Measurements from ENCODE around the gene PRKCH. TPM values are rescaled to one million over a fixed set of nuclear protein-coding genes. Genes with fewer than 3 reads are reported as not detected.

Gene PRKCH
- total and polyA plus RNA-seq, 2 of the 13 experiments (the other 11 are each of a cell fraction or from before 2014, with no cell fraction given) = 0.48 to 1.3 TPM

DNA sequence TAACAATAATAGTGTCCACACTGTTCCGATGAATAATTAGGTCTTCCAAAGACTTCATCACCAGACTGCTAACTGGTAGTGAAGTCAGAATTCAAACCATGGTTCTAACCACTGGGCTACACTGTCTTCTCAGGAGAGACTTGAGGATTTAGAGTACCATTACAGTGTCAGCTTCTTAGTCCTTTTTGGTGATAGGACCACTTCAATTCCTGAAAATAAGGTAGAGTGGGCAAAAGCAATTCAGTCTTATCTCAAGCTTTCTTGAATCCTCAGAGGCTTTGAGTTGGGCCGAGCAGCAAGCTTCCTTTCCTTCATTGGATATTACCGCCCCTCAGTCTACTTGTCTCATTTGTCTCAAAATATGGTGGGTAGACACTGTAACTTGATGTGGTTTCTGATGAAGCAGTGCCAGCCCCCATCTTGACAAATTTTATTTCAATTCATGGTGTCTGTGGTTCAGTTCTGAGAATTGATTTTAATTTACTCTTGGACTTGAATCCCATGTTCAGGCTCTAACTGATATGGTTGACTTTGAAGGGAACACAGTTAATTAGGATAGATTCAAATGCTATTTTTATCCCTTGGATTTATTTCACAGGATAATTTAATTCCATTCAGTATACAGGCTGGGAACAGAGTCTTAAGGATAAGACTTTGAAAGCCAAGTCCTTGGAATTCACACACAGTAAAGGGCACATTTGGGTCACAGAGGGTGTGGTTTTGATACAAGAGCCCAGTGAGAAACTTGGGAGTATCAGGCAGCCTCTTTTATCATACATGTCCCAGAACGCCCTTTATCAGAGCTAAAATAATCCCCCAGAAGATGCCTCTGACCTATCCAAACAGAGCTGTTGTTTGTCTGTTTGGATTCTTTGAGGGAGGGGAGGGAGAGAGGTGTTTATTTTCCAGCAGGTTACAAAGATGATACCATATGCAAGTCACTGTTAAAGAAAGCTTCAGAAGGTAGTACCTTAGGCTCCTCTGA is 167.3 kb downstream of the PRKCH start (continued):
- TF ChIP-seq ZNF331 (CRISPR knock-in tag; IDR thresholded peaks at IDR 0.05) = no peak

DNA sequence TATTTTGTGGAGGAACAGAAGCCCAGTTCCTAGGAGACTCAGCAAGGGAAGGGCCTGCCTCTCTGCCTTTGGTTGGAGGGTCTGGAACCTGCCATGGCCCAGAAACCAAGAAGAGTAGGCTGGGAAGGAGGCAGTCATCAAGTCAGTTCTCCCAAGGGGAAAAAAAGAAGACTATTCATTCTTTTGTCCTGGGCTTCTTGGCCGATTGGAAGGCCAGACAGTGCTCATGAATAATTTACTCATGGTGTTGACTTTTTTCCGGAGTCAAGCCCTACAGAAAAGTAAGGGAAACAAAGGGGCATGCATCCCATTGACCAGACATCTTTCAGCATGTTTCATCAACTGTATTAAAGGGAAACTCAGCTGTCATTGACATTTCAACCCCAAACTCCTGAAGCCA is 168.1 kb downstream of the PRKCH start:
- FAIRE-seq (peak; percentile 46), ATAC-seq (no peak; the same call in 2 of the 3 replicates), DNase-seq (ENCODE audit: low spot score) (peak; percentile 37)
- ChIA-PET CTCF (ENCODE audit: low intra/inter-chr PET ratio, low total read pairs) (no interaction called here), POLR2A (interaction anchor here (2.2 to 3.7 kb wide), 2 partner anchors 70 to 273 kb away, joined by 4 to 18 read pairs; partner anchors contain the start of gene SNAPC1)
- no TSS peak for BruUV-seq (replicated peaks)
- peaks cover 52% of the 10 kb centered on the region for H3K4me1 ChIP-seq (ENCODE audit: insufficient read depth, low read length)
- no peak overlapping the region for H3K27ac ChIP-seq (ENCODE audit: extremely low read length, insufficient read depth, low read length)
- in situ Hi-C loops (cut with HindIII; ENCODE audit: extremely low pct_ligation_motif_present, low pct_unique_long_range_greater_than_20kb) (no loop called here), intact Hi-C loops (cut with micrococcal nuclease; ENCODE audit: unreplicated experiment) (no loop called here)
- H2AFZ ChIP-seq (ENCODE audit: low read length) = peak overlapping the region; percentile 46
- WGBS (ENCODE audit: low lambda C conversion rate) = 0% methylated on average over 2 of the region's 2 CpGs
- H3K27me3 ChIP-seq (ENCODE audit: control insufficient read depth in 1 of 2, insufficient read depth in 2 of 2, low read length in 2 of 2) = no peaks in the 10 kb centered on the region
- no peaks in the 10 kb centered on the region for H3K9me3 ChIP-seq (ENCODE audit: low read length)
- no peaks in the 10 kb centered on the region for H3K79me2 ChIP-seq (ENCODE audit: insufficient read depth, low read length)
- H3K4me3 ChIP-seq (replicated peaks in 1 of 3; ENCODE audit: insufficient read depth in 1 of 3, low read depth in 2 of 3, low read length in 3 of 3) = peak overlapping the region in 1 of 3 experiments; percentile 2; a peak in 1 of 6 replicates
- H4K20me1 ChIP-seq (ENCODE audit: insufficient read depth, low read length) = no peaks in the 10 kb centered on the region
- TF ChIP-seq ZFP41 (CRISPR knock-in tag; IDR thresholded peaks at IDR 0.05; ENCODE audit: borderline replicate concordance) (no peak), ZNF382 (CRISPR knock-in tag; IDR thresholded peaks at IDR 0.05; ENCODE audit: borderline replicate concordance) (no peak), SOX6 (IDR thresholded peaks at IDR 0.05) (no peak), SOX6 (CRISPR knock-in tag; IDR thresholded peaks at IDR 0.05) (0 out of 2 replicates have a peak, but pooled peaks have one; percentile 14), HMG20A (CRISPR knock-in tag; IDR thresholded peaks at IDR 0.05; ENCODE audit: borderline replicate concordance) (peak; percentile 25; the same call in 1 of the 2 replicates), SOX13 (IDR thresholded peaks at IDR 0.05) (no peak), SOX13 (CRISPR knock-in tag; conservative IDR thresholded peaks at IDR 0.05 in 1 of 2, IDR thresholded peaks at IDR 0.05 in 1 of 2) (peak in 1 of 2 experiments; percentile 30; a peak in 1 of 4 replicates), ZNF333 (CRISPR knock-in tag; IDR thresholded peaks at IDR 0.05; ENCODE audit: borderline replicate concordance) (no peak), KLF6 (CRISPR knock-in tag; IDR thresholded peaks at IDR 0.05) (no peak), TGIF2 (CRISPR knock-in tag; IDR thresholded peaks at IDR 0.05) (no peak), ZNF350 (CRISPR knock-in tag; IDR thresholded peaks at IDR 0.05; ENCODE audit: borderline replicate concordance, low read depth) (no peak)
- TF ChIP-seq, protein P1, sequence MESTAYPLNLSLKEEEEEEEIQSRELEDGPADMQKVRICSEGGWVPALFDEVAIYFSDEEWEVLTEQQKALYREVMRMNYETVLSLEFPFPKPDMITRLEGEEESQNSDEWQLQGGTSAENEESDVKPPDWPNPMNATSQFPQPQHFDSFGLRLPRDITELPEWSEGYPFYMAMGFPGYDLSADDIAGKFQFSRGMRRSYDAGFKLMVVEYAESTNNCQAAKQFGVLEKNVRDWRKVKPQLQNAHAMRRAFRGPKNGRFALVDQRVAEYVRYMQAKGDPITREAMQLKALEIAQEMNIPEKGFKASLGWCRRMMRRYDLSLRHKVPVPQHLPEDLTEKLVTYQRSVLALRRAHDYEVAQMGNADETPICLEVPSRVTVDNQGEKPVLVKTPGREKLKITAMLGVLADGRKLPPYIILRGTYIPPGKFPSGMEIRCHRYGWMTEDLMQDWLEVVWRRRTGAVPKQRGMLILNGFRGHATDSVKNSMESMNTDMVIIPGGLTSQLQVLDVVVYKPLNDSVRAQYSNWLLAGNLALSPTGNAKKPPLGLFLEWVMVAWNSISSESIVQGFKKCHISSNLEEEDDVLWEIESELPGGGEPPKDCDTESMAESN (CRISPR knock-in tag; conservative IDR thresholded peaks at IDR 0.05) = no peak
- TF ChIP-seq, protein P2, sequence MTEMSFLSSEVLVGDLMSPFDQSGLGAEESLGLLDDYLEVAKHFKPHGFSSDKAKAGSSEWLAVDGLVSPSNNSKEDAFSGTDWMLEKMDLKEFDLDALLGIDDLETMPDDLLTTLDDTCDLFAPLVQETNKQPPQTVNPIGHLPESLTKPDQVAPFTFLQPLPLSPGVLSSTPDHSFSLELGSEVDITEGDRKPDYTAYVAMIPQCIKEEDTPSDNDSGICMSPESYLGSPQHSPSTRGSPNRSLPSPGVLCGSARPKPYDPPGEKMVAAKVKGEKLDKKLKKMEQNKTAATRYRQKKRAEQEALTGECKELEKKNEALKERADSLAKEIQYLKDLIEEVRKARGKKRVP (CRISPR knock-in tag; IDR thresholded peaks at IDR 0.05) = 0 out of 4 replicates have a peak, but pooled peaks of 1 of the 2 experiments have one; percentile 34
- TF ChIP-seq, protein P3, sequence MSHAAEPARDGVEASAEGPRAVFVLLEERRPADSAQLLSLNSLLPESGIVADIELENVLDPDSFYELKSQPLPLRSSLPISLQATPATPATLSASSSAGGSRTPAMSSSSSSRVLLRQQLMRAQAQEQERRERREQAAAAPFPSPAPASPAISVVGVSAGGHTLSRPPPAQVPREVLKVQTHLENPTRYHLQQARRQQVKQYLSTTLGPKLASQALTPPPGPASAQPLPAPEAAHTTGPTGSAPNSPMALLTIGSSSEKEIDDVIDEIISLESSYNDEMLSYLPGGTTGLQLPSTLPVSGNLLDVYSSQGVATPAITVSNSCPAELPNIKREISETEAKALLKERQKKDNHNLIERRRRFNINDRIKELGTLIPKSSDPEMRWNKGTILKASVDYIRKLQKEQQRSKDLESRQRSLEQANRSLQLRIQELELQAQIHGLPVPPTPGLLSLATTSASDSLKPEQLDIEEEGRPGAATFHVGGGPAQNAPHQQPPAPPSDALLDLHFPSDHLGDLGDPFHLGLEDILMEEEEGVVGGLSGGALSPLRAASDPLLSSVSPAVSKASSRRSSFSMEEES (CRISPR knock-in tag; IDR thresholded peaks at IDR 0.05) = no peak
- 0 out of 2 replicates have a peak overlapping the region, but pooled peaks have one; percentile 14 for H3K9ac ChIP-seq (ENCODE audit: insufficient read depth, low read depth, low read length)
- H3K4me2 ChIP-seq (ENCODE audit: low read depth, low read length) = peak overlapping the region; percentile 55
- no peaks in the 10 kb centered on the region for H3K36me3 ChIP-seq (replicated peaks in 1 of 2; ENCODE audit: control insufficient read depth in 1 of 2, insufficient read depth in 2 of 2, low read length in 2 of 2)
